Activated CD4-positive, alpha-beta T cell treated with anti-CD3 and anti-CD28 coated beads, Interleukin-2, amount 50 U/mL, for 1 hour (primary cell): Measurements from ENCODE around the gene C16orf78.

ENCODE experiments used
- DNase-seq: peaks from one replicate; pipeline ENCODE4 v3.0.0-alpha.2; 2020

Gene C16orf78

GRCh38 chr16:49437344-49437743 lies 63.7 kb downstream of the C16orf78 start:
- no peak for DNase-seq

DNA sequence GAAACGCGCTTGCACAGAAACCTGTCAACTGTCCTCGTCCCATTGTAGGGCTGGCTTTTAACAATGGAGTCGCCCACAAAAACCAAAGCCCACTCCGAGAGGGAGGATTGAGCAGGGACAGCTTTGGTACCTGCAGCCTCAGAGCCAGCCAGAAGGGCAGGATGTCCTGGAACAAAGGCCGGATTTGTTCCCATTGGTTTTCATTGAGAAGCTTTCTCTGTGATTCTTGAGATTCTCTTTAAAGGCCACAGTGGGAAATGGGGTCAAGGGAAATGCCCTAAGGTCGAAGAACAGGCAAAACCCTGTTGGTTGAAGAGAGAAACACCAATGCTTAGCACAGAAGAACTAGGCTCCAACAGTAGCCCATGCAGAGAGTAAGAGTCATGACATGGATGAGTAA lies 65.4 kb downstream of the C16orf78 start:
- DNase-seq: no peak

DNA sequence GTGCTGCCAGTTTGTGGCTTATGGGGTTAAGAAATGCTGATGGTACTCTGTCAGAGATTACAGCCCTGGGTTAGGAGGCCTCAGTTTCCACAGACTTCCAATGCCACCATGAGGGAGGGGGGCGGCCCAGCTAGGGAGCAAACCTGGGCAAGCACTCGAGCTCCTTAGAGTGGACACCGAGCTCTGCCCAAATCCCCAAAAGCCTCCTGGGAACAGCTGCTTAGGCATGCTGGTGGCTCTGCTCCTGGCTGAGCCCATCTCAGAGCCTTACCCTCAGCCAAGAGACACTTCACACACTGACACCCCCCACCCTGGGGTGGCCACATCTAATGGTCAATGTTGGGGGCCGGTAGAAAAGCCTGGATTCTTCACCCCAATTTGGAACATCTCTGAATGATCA lies 66.1 kb downstream of the C16orf78 start:
- no peak for DNase-seq

DNA sequence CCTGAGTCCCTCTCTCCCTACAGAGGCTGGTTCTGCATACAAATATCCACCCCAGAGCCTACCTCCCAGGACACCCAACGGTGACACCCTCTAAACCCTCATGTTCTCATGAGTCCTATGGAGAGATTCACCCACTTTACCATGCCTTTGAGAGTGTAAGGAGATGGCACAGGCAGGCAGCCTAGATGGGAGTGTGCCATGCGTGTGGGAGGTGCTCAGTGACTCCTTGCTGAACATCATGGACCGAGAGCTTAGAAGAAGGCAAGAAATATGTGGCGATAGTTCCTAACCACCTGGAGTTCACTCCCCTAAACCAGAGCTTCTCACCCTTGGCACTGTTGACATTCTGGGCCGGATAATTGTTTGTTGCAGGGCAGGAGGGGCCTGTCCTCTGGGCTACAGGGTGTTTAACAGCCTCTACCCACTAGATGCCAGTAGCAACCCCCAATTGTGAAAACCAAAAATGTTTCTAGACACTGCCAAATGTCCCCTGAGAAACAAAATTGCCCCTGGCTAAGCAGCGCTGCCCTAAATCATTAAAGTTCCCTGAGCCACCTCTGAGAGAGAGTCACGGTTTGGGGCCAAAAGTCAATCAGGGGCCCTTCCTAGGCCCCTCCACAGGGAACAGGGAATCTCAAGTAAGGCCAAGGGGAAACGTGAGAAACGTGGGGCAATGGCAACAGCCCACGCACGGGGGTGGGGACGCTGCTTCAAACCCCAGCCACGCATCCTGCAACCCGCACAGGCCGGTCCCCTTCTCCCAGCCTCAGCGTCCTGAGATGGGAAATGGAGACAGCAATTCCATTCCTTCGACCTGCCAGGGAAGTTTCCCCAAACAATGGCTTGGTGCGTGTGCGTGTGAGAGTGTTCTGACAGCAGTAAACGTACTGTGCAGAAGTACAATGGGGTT lies 66.8 kb downstream of the C16orf78 start:
- no peak for DNase-seq

GRCh38 chr16:49441366-49441780 lies 67.8 kb downstream of the C16orf78 start:
- DNase-seq: peak; percentile 66

DNA sequence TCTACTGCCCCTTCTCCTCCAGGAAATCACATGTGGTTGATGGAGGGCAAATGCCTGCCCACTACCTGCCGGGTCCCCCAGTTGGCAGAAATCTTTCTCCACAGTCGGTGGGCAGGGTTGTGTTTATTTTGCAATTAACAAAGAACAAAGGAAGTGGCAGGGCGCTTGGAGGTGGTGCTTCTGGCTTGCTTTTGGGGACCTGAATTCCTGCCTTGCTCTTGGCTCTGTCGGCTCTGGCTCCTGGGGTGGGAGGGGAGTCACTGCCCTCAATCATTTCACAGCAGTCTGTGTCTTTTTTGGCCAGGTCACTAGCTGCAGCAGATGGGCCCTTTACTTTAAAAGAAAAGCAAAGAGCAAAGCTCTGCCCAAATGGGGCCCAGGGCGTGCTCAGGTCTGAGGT lies 69.2 kb downstream of the C16orf78 start:
- no peak for DNase-seq

GRCh38 chr16:49443576-49443975 lies 70.0 kb downstream of the C16orf78 start:
- no peak for DNase-seq

DNA sequence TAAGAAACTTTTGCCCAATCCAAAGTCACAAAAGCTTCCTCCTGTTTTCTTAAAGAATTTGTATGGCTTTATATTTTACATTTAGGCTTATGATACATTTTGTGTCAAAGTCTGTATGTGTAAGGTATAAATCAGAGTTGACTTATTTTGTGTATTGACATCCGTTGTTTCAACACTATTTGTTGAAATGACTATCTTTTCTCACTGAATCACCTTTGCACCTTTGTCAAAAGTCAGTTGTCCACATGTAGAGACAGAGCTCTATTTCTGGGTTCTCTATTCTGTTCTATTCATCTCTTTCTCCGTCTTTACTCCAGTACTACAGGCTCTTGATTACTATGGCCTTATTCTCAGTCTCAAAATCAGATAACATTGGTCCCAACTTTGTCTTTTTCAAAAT lies 73.2 kb downstream of the C16orf78 start:
- DNase-seq: no peak
